Measurements from ENCODE around the gene SRMS.

The SRMS gene

GRCh38 chr20:63580796-63581461 is 33.4 kb upstream of the SRMS start:
- H3K9ac ChIP-seq (ENCODE audit: low read length) = no peak overlapping the region
- no peaks in the 10 kb centered on the region for H3K79me2 ChIP-seq (ENCODE audit: low read length)
- no peak overlapping the region for H2AFZ ChIP-seq (ENCODE audit: low read length)
- H3F3A ChIP-seq (ENCODE audit: insufficient read depth, low read length) = no peaks in the 10 kb centered on the region
- H3K4me1 ChIP-seq (ENCODE audit: low read length) = no peaks in the 10 kb centered on the region
- H3K9me3 ChIP-seq (replicated peaks; ENCODE audit: insufficient read depth, low read length) = no peaks in the 10 kb centered on the region
- no peaks in the 10 kb centered on the region for H3K36me3 ChIP-seq (replicated peaks; ENCODE audit: insufficient read depth, low read length)
- H3K4me3 ChIP-seq (ENCODE audit: low read length) = no peak overlapping the region
- no peak overlapping the region for H3K4me2 ChIP-seq (ENCODE audit: low read depth, low read length)
- no peak overlapping the region for H3K27ac ChIP-seq (ENCODE audit: low read length)
- no peaks in the 10 kb centered on the region for H4K20me1 ChIP-seq (ENCODE audit: insufficient read depth, low read length)
- peak; percentile 56 for DNase-seq
- no peaks in the 10 kb centered on the region for H3K9me2 ChIP-seq (replicated peaks; ENCODE audit: insufficient read depth, low read length)
- H3K27me3 ChIP-seq (replicated peaks; ENCODE audit: insufficient read depth, low read length) = peaks cover 74% of the 10 kb centered on the region
- TF ChIP-seq, protein P1, sequence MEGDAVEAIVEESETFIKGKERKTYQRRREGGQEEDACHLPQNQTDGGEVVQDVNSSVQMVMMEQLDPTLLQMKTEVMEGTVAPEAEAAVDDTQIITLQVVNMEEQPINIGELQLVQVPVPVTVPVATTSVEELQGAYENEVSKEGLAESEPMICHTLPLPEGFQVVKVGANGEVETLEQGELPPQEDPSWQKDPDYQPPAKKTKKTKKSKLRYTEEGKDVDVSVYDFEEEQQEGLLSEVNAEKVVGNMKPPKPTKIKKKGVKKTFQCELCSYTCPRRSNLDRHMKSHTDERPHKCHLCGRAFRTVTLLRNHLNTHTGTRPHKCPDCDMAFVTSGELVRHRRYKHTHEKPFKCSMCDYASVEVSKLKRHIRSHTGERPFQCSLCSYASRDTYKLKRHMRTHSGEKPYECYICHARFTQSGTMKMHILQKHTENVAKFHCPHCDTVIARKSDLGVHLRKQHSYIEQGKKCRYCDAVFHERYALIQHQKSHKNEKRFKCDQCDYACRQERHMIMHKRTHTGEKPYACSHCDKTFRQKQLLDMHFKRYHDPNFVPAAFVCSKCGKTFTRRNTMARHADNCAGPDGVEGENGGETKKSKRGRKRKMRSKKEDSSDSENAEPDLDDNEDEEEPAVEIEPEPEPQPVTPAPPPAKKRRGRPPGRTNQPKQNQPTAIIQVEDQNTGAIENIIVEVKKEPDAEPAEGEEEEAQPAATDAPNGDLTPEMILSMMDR (IDR thresholded peaks at IDR 0.05; ENCODE audit: low read length) = peak; percentile 45
- TF ChIP-seq EZH2phosphoT487 (IDR thresholded peaks at IDR 0.05; ENCODE audit: low read length) = no peak

- Histone ChIP-seq H3K36me3 (replicated peaks; ENCODE audit: insufficient read depth, low read length) (no peaks in the 10 kb centered on the region), H2AFZ (ENCODE audit: low read length) (no peak overlapping the region), H3K4me2 (ENCODE audit: low read depth, low read length) (no peak overlapping the region), H3K79me2 (ENCODE audit: low read length) (no peaks in the 10 kb centered on the region), H3K9ac (ENCODE audit: low read length) (no peak overlapping the region), H3K9me3 (replicated peaks; ENCODE audit: insufficient read depth, low read length) (no peaks in the 10 kb centered on the region), H3K4me3 (ENCODE audit: low read length) (no peak overlapping the region), H3K27ac (ENCODE audit: low read length) (no peak overlapping the region), H4K20me1 (ENCODE audit: insufficient read depth, low read length) (no peaks in the 10 kb centered on the region), H3F3A (ENCODE audit: insufficient read depth, low read length) (no peaks in the 10 kb centered on the region), H3K9me2 (replicated peaks; ENCODE audit: insufficient read depth, low read length) (no peaks in the 10 kb centered on the region), H3K4me1 (ENCODE audit: low read length) (peaks cover 5% of the 10 kb centered on the region; the same call in 1 of the 2 replicates), H3K27me3 (replicated peaks; ENCODE audit: insufficient read depth, low read length) (peaks cover 83% of the 10 kb centered on the region)
- TF ChIP-seq EZH2 (optimal IDR thresholded peaks at IDR 0.05; ENCODE audit: low read depth, low read length) (no peak), EZH2phosphoT487 (IDR thresholded peaks at IDR 0.05; ENCODE audit: low read length) (no peak)
- TF ChIP-seq, protein P1 (IDR thresholded peaks at IDR 0.05; ENCODE audit: low read length) = no peak
- no peak for DNase-seq
These were observed 31.6 kb upstream of the SRMS start for GRCh38 chr20:63579017-63579694.

DNA sequence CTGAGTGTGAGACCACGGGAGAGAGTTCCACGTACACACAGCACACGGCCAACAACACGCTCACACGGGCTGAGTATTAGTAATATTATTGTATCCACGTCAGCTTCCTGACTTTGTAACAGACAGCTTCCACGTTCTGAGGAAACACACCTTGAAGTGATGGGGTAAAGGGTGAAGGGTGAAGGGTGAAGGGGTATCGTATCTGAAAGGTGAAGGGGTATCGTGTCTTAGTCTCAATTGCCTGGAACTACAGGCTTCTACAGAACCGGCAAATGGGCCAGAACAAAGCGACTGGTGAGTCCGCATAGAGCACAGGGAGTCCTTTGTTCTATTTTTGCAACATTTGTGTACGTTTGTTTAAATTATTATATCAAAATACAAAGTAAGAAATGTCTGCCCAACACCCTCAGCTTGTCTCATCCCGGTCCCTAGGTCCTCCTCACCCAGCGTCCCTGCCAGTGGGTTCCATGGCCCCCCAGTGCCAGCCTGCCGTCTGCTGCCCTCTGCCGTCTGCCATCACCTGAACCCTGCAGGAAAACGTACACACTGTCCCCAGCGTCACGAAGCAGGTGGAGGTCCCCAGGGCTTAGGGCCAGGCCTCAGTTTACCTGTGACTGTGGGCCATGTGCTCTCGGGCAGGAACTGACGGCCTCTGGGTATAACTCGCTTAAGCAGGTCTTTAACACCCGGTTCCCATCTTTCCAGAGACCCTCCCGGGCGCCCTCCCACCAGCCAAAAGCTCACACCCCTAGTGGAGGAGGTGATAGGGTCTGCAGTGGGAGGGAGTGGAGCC is 30.9 kb upstream of the SRMS start:
- no peaks in the 10 kb centered on the region for H3K9me2 ChIP-seq (replicated peaks; ENCODE audit: insufficient read depth, low read length)
- TF ChIP-seq, protein P1 (IDR thresholded peaks at IDR 0.05; ENCODE audit: low read length) = peak; percentile 47
- no peak for TF ChIP-seq EZH2phosphoT487 (IDR thresholded peaks at IDR 0.05; ENCODE audit: low read length)
- peaks cover 4% of the 10 kb centered on the region; the same call in 1 of the 2 replicates for H3K79me2 ChIP-seq (ENCODE audit: low read length)
- H3F3A ChIP-seq (ENCODE audit: insufficient read depth, low read length) = no peaks in the 10 kb centered on the region
- no peak overlapping the region for H3K9ac ChIP-seq (ENCODE audit: low read length)
- H3K4me2 ChIP-seq (ENCODE audit: low read depth, low read length) = no peak overlapping the region
- no peaks in the 10 kb centered on the region for H4K20me1 ChIP-seq (ENCODE audit: insufficient read depth, low read length)
- no peak overlapping the region for H3K27ac ChIP-seq (ENCODE audit: low read length)
- H3K9me3 ChIP-seq (replicated peaks; ENCODE audit: insufficient read depth, low read length) = no peaks in the 10 kb centered on the region
- H3K4me3 ChIP-seq (ENCODE audit: low read length) = no peak overlapping the region
- H2AFZ ChIP-seq (ENCODE audit: low read length) = no peak overlapping the region
- DNase-seq = no peak
- H3K4me1 ChIP-seq (ENCODE audit: low read length) = peaks cover 5% of the 10 kb centered on the region; the same call in 1 of the 2 replicates
- H3K36me3 ChIP-seq (replicated peaks; ENCODE audit: insufficient read depth, low read length) = no peaks in the 10 kb centered on the region
- H3K27me3 ChIP-seq (replicated peaks; ENCODE audit: insufficient read depth, low read length) = peaks cover 78% of the 10 kb centered on the region

Measured in MM.1S (cell line).